T-helper 17 cell (primary cell): ENCODE results near the gene CPHXL2. TPM values are rescaled to one million over a fixed set of nuclear protein-coding genes. Genes with fewer than 3 reads are reported as not detected.

Source experiments
- ATAC-seq: fragments of 150-1000 bp; cut with Tn5 transposase; 2 replicates; pipeline ENCODE4 v1.10.0; 2021; ENCODE audit warnings: mild to moderate bottlenecking, moderate library complexity
- DNase-seq, 3 donors: peaks; one replicate each; pipeline versions ENCODE4 v3.0.0 to v3.0.0-alpha.2; 2020 to 2021
- H3K9me3 ChIP-seq: one replicate; pipeline ENCODE4 v1.7.0; 2013; ENCODE audit warnings: low read length, mild to moderate bottlenecking; ENCODE audit not compliant: control insufficient read depth, poor library complexity, severe bottlenecking
- H3K27ac Mint-ChIP-seq: one replicate; pipeline ENCODE4 v1.8.0; 2022; ENCODE audit warnings: mild to moderate bottlenecking, moderate library complexity, mixed read lengths
- H3K27me3 Mint-ChIP-seq: one replicate; pipeline ENCODE4 v1.8.0; 2022; ENCODE audit warnings: mixed read lengths
- H3K36me3 Mint-ChIP-seq: one replicate; pipeline ENCODE4 v1.8.0; 2022; ENCODE audit warnings: low read depth, mixed read lengths
- H3K4me1 Mint-ChIP-seq: one replicate; pipeline ENCODE4 v1.8.0; 2022; ENCODE audit warnings: mild to moderate bottlenecking, mixed read lengths
- H3K4me3 Mint-ChIP-seq: one replicate; pipeline ENCODE4 v1.8.0; 2022; ENCODE audit warnings: mild to moderate bottlenecking, moderate library complexity, mixed read lengths
- total RNA-seq, 4 donors: library from RNA in 2 of 4; stranded (reverse) in 2 of 4; gene quantifications; one replicate each; pipeline ENCODE4 v1.2.3 and lab custom pipeline; 2022 to 2026

The CPHXL2 gene
- total RNA-seq, 2 donors from 2014 or later: not detected

DNA sequence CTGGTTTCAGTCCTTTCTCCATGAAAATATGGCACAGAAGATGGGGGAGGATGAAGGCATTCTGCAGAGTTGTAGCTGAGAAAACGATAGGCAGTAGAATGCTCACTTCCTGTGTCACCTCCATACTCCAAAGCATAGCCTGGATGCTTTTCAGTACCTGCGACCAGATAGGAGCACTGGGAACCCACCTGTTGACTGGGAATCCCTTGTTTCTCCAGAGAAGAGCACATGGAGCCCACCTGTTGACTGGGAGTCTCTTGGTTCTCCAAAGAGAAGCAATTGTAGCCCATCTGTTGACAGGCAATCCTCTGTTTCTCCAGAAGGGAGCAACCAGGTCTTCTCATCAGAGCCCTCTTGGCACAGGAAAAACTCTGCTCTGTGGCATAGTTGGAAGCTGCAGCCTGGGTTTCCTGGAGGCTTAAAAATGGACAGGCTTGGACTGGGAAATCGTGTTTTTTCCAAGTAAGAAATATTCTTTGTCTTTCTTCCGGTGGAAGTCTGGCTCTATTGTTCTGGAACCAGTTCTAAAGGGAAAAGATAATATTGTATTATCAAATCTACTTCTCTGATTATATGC is 16.0 kb downstream of the CPHXL2 start:
- peaks cover 13% of the 10 kb centered on the region for H3K4me1 Mint-ChIP-seq

DNA sequence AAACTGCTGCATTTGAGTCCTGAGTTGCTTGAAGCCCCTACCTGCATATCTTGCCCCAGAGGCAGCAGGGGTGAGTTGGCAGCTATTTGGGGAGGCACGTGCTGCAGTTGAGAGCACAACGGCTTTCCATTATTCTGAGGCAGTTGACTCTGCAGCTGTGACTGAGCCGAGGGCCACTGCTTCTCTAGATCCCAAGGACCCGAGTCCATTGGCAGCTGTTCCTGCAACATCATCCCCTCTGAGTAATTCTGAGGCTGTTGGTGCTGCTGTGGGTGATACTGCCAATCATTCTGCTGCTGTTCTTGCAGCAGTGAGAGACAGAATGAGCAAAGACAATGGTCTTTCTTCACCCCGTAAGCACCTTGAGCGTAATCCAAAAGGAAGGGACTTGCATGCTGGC is 16.5 kb downstream of the CPHXL2 start:
- Mint-ChIP-seq H3K4me1 (peaks cover 13% of the 10 kb centered on the region), H3K27me3 (no peaks in the 10 kb centered on the region), H3K36me3 (peaks cover 11% of the 10 kb centered on the region), H3K4me3 (no peak overlapping the region), H3K27ac (no peak overlapping the region)
- DNase-seq (no peak), ATAC-seq (no peak)
- H3K9me3 ChIP-seq: no peaks in the 10 kb centered on the region

More for the DNA sequence above, 16.0 kb downstream of the CPHXL2 start:
- Mint-ChIP-seq H3K27me3 (no peaks in the 10 kb centered on the region), H3K27ac (no peak overlapping the region), H3K36me3 (peaks cover 10% of the 10 kb centered on the region), H3K4me3 (no peak overlapping the region)
- no peak for DNase-seq
- H3K9me3 ChIP-seq: no peaks in the 10 kb centered on the region
- ATAC-seq: no peak

GRCh38 chr16:75658175-75658574 is 18.6 kb downstream of the CPHXL2 start:
- DNase-seq (no peak), ATAC-seq (peak; percentile 23)
- no peaks in the 10 kb centered on the region for H3K9me3 ChIP-seq
- Mint-ChIP-seq H3K27ac (peak overlapping the region; percentile 59), H3K4me1 (peaks cover 25% of the 10 kb centered on the region), H3K4me3 (no peak overlapping the region), H3K27me3 (no peaks in the 10 kb centered on the region), H3K36me3 (peaks cover 13% of the 10 kb centered on the region)

DNA sequence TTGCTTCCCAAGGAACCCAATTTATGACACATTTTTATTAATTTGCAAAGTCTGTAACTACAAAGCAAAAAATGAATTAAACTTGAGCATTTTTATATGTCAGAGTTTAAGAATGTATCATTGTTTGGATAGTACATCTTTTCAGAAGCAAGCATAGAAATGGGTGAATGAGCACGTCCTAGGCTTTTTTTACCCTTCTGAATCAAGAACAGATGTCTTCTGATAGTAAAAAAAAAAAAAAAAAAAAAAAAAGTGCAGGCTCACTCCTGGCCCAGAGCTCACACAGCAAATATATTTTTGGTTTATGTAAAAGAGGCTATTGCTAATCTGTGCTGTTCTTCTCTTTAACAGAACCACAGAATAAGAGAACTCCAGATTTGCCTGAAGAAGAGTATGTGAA is 22.9 kb downstream of the CPHXL2 start:
- peak overlapping the region; percentile 88 for H3K27ac Mint-ChIP-seq
- H3K36me3 Mint-ChIP-seq: peaks cover 16% of the 10 kb centered on the region
- ATAC-seq: no peak
- no peaks in the 10 kb centered on the region for H3K27me3 Mint-ChIP-seq
- H3K4me3 Mint-ChIP-seq: no peak overlapping the region
- H3K9me3 ChIP-seq: no peaks in the 10 kb centered on the region
- peaks cover 46% of the 10 kb centered on the region for H3K4me1 Mint-ChIP-seq
- no peak for DNase-seq

DNA sequence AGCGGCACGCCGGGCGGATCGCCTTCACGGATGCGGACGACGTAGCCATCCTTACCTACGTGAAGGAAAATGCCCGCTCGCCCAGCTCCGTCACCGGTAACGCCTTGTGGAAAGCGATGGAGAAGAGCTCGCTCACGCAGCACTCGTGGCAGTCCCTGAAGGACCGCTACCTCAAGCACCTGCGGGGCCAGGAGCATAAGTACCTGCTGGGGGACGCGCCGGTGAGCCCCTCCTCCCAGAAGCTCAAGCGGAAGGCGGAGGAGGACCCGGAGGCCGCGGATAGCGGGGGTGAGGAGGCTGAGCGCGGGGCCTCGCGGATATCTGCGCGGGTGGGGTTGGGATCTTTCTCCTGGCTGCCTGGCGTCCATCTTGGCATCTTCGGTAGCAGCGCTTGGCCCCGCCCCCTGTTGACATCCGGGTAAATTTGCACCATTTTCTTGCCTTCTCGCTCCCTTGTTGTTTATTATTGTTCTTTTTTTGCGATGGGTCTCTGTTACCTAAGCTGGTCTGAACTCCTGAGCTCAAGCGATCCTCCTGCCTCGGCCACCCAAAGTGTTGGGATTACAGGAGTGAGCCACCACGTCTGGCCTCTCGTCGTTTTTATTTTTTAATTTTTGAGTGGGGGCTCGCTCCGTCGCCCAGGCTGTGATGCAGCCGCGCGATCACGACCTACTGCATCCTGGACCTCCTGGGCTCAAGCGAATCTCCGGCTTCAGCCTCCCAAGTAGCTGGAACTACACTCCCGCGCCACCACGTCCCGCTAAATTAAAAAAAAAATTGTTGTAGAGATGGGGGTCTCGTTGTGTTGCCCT is 28.3 kb downstream of the CPHXL2 start:
- ATAC-seq (peak; percentile 53), DNase-seq (peak; percentile 76 to 79 (median 78))
- H3K27me3 Mint-ChIP-seq: no peaks in the 10 kb centered on the region
- H3K9me3 ChIP-seq: no peaks in the 10 kb centered on the region
- H3K36me3 Mint-ChIP-seq: peaks cover 12% of the 10 kb centered on the region
- peak overlapping the region; percentile 99 for H3K4me3 Mint-ChIP-seq
- peaks cover 52% of the 10 kb centered on the region for H3K4me1 Mint-ChIP-seq
- H3K27ac Mint-ChIP-seq: peak overlapping the region; percentile 99

- peaks cover 44% of the 10 kb centered on the region for H3K4me1 Mint-ChIP-seq
- peak; percentile 86 for ATAC-seq
Observed at GRCh38 chr16:75647492-75648264, 29.1 kb downstream of the CPHXL2 start, which contains the start of the genes KARS1 and TERF2IP. KARS1 (minus strand) TSS chr16:75647665; CDS start chr16:75647639, 26 bp downstream. TERF2IP (plus strand) TSS chr16:75647773; CDS start chr16:75647883, 110 bp downstream.

GRCh38 chr16:75647112-75647491 is 29.7 kb downstream of the CPHXL2 start:
- no peak for DNase-seq
- no peaks in the 10 kb centered on the region for H3K9me3 ChIP-seq
- H3K4me3 Mint-ChIP-seq: peak overlapping the region; percentile 99
- H3K36me3 Mint-ChIP-seq: peaks cover 12% of the 10 kb centered on the region
- no peaks in the 10 kb centered on the region for H3K27me3 Mint-ChIP-seq
- H3K27ac Mint-ChIP-seq: peak overlapping the region; percentile 99
- H3K4me1 Mint-ChIP-seq: peaks cover 43% of the 10 kb centered on the region
- peak; percentile 16 for ATAC-seq

More at GRCh38 chr16:75647492-75648264, 29.1 kb downstream of the CPHXL2 start, which contains the start of the genes KARS1 and TERF2IP:
- Mint-ChIP-seq H3K27ac (peak within 1 kb of the TSS; percentile 99), H3K36me3 (peaks cover 12% of the 10 kb centered on the region), H3K4me3 (peak within 1 kb of the TSS; percentile 99), H3K27me3 (no peaks in the 10 kb centered on the region)
- no peaks in the 10 kb centered on the region for H3K9me3 ChIP-seq
- peak; percentile 88 to 94 (median 91) for DNase-seq

- DNase-seq (no peak), ATAC-seq (no peak)
- peaks cover 7% of the 10 kb centered on the region for H3K36me3 Mint-ChIP-seq
- H3K4me3 Mint-ChIP-seq: peak overlapping the region; percentile 84
- H3K27ac Mint-ChIP-seq: peak overlapping the region; percentile 94
- no peaks in the 10 kb centered on the region for H3K27me3 Mint-ChIP-seq
- peaks cover 28% of the 10 kb centered on the region for H3K4me1 Mint-ChIP-seq
- no peaks in the 10 kb centered on the region for H3K9me3 ChIP-seq
Observed at GRCh38 chr16:75644240-75645012, 32.4 kb downstream of the CPHXL2 start.

- no peaks in the 10 kb centered on the region for H3K9me3 ChIP-seq
- H3K27me3 Mint-ChIP-seq: no peaks in the 10 kb centered on the region
- ATAC-seq (no peak), DNase-seq (no peak)
- peaks cover 6% of the 10 kb centered on the region for H3K36me3 Mint-ChIP-seq
- H3K27ac Mint-ChIP-seq: peak overlapping the region; percentile 49
- peaks cover 27% of the 10 kb centered on the region for H3K4me1 Mint-ChIP-seq
- H3K4me3 Mint-ChIP-seq: no peak overlapping the region
Observed at GRCh38 chr16:75640598-75640997, 36.2 kb downstream of the CPHXL2 start.

GRCh38 chr16:75635036-75635435 is 41.8 kb downstream of the CPHXL2 start:
- H3K27ac Mint-ChIP-seq: peak overlapping the region; percentile 34
- peaks cover 6% of the 10 kb centered on the region for H3K36me3 Mint-ChIP-seq

GRCh38 chr16:75632857-75633256 is 44.0 kb downstream of the CPHXL2 start:
- Mint-ChIP-seq H3K27ac (no peak overlapping the region), H3K36me3 (peaks cover 7% of the 10 kb centered on the region), H3K4me3 (no peak overlapping the region), H3K4me1 (peaks cover 21% of the 10 kb centered on the region), H3K27me3 (no peaks in the 10 kb centered on the region)
- no peaks in the 10 kb centered on the region for H3K9me3 ChIP-seq
- ATAC-seq: no peak
- no peak for DNase-seq

More at GRCh38 chr16:75635036-75635435, 41.8 kb downstream of the CPHXL2 start:
- ATAC-seq (no peak), DNase-seq (no peak)
- no peaks in the 10 kb centered on the region for H3K9me3 ChIP-seq
- no peak overlapping the region for H3K4me3 Mint-ChIP-seq
- H3K27me3 Mint-ChIP-seq: no peaks in the 10 kb centered on the region
- H3K4me1 Mint-ChIP-seq: peaks cover 10% of the 10 kb centered on the region

GRCh38 chr16:75630052-75630451 is 46.8 kb downstream of the CPHXL2 start:
- no peaks in the 10 kb centered on the region for H3K27me3 Mint-ChIP-seq
- no peaks in the 10 kb centered on the region for H3K9me3 ChIP-seq
- no peak overlapping the region for H3K27ac Mint-ChIP-seq
- H3K4me1 Mint-ChIP-seq: peaks cover 37% of the 10 kb centered on the region
- DNase-seq (no peak), ATAC-seq (no peak)
- H3K4me3 Mint-ChIP-seq: no peak overlapping the region
- peaks cover 19% of the 10 kb centered on the region for H3K36me3 Mint-ChIP-seq
